ENCODE data around the gene ERC1. TPM values are rescaled to one million over a fixed set of nuclear protein-coding genes. Genes with fewer than 3 reads are reported as not detected.

The ERC1 gene
- total RNA-seq, 4 donors from 2014 or later: 23.5 to 74.8 (median 57.0) TPM

DNA sequence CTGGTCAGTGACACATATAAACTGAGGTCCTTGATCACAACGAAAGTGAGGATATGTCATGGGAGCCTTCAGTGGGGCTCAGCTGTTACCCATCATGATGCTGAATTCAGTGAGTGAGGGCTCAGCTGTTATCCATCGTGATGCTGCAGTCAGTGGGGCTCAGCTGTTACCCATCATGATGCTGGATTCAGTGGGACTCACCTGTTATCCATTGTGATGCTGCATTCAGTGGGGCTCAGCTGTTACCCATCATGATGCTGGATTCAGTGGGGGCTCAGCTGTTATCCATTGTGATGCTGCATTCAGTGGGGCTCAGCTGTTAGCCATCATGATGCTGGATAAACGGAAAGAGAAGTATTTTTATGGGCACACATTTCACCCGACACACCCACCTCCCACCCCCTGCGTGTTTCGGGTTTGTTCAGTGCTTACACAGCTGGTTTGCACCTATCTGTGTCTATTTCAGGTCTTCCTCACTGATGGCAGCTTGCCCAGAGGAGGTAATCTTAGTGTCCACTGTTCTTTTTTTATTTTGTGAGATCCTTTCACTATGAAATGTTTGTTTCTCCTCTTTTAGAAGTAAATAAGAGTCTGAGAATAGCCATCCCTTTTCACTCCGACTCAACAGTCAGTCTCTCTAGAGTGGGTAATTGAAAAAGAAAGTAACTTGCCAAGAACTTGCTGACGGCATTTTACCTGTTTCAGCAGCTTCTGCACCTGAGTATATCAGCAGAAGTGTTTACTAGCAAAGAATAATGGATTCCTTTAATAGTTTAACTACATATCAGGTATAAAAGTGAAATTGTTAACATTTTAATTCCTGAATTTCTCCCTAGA is 183.0 kb downstream of the ERC1 start:
- DNase-seq: peak; percentile 11
- 60 to 69% methylated on average over 7 to 8 of the region's 8 CpGs for WGBS, 2 donors (ENCODE audit: low coverage in 1 of 2)
- Histone ChIP-seq H3K36me3 (no peaks in the 10 kb centered on the region), H3K4me3 (no peak overlapping the region), H3K27me3 (no peaks in the 10 kb centered on the region), H3K4me1 (no peaks in the 10 kb centered on the region), H3K27ac (no peak overlapping the region), H3K9me3 (no peaks in the 10 kb centered on the region)
- in situ Hi-C loops (cut with MboI; ENCODE audit: low pct_ligation_motif_present in 1 of 4, low pct_unique_long_range_greater_than_20kb in 1 of 4, low sequenced_read_pairs in 3 of 4): no loop called here
- TF ChIP-seq POLR2AphosphoS5 (IDR thresholded peaks at IDR 0.05): no peak
- no peak for TF ChIP-seq POLR2A (IDR thresholded peaks at IDR 0.05)
- TF ChIP-seq EP300 (IDR thresholded peaks at IDR 0.05; ENCODE audit: low read depth): no peak
- TF ChIP-seq, protein P1, sequence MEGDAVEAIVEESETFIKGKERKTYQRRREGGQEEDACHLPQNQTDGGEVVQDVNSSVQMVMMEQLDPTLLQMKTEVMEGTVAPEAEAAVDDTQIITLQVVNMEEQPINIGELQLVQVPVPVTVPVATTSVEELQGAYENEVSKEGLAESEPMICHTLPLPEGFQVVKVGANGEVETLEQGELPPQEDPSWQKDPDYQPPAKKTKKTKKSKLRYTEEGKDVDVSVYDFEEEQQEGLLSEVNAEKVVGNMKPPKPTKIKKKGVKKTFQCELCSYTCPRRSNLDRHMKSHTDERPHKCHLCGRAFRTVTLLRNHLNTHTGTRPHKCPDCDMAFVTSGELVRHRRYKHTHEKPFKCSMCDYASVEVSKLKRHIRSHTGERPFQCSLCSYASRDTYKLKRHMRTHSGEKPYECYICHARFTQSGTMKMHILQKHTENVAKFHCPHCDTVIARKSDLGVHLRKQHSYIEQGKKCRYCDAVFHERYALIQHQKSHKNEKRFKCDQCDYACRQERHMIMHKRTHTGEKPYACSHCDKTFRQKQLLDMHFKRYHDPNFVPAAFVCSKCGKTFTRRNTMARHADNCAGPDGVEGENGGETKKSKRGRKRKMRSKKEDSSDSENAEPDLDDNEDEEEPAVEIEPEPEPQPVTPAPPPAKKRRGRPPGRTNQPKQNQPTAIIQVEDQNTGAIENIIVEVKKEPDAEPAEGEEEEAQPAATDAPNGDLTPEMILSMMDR (IDR thresholded peaks at IDR 0.05): no peak
- intact Hi-C loops (cut with DNase I; ENCODE audit: low total_unique reads): no loop called here

DNA sequence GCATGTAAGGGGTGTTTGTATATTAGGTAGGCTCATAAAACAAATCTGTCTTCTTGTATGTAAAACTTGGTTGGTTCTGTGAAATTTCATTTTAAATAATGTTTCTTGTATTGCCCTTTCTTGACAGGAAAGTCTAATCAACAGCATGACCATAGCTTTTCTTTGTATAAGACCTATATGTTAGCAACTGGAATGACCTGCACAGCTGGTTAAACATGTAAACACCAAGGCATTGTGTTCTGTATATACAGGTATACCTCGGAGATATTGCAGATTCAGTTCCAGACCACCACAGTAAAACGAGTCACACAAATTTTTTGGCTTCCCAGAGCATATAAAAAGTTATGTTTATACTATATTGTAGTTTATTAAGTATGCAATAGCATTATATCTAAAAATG is 183.6 kb downstream of the ERC1 start:
- no peaks in the 10 kb centered on the region for H3K9me3 ChIP-seq
- DNase-seq: no peak
- in situ Hi-C loops (cut with MboI; ENCODE audit: low pct_ligation_motif_present in 1 of 4, low pct_unique_long_range_greater_than_20kb in 1 of 4, low sequenced_read_pairs in 3 of 4): no loop called here
- TF ChIP-seq, protein P1 (IDR thresholded peaks at IDR 0.05): no peak
- 41 to 70% methylated on average over 2 of the region's 2 CpGs for WGBS, 2 donors (ENCODE audit: low coverage in 1 of 2)
- no peaks in the 10 kb centered on the region for H3K27me3 ChIP-seq
- intact Hi-C loops (cut with DNase I; ENCODE audit: low total_unique reads): no loop called here
- no peak overlapping the region for H3K4me3 ChIP-seq
- H3K27ac ChIP-seq: no peak overlapping the region
- H3K36me3 ChIP-seq: no peaks in the 10 kb centered on the region
- no peaks in the 10 kb centered on the region for H3K4me1 ChIP-seq

DNA sequence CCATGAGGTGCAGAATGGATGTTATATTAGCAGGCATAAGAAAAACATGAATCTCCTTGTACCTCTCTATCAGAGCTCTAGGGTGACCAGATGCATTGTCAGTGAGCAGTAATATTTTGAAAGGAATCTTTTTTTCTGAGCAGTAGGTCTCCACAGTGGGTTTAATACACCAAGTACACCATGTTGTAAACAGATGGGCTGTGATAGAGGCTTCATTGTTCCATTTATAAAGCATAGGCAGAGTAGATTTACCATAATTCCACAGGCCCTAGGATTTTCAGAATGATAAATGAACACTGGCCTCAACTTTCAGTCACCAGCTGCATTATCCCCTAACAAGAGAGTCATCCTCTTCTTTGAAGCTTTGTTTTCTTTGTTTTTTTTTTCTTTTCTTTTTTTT is 185.2 kb downstream of the ERC1 start:
- intact Hi-C loops (cut with DNase I; ENCODE audit: low total_unique reads): no loop called here
- peaks cover 0 to under 1% (median 0%) of the 10 kb centered on the region in 4 donors for H3K36me3 ChIP-seq
- TF ChIP-seq POLR2A (IDR thresholded peaks at IDR 0.05) (no peak), POLR2AphosphoS5 (IDR thresholded peaks at IDR 0.05) (no peak), EP300 (IDR thresholded peaks at IDR 0.05; ENCODE audit: low read depth) (no peak)
- TF ChIP-seq, protein P1 (IDR thresholded peaks at IDR 0.05): no peak

DNA sequence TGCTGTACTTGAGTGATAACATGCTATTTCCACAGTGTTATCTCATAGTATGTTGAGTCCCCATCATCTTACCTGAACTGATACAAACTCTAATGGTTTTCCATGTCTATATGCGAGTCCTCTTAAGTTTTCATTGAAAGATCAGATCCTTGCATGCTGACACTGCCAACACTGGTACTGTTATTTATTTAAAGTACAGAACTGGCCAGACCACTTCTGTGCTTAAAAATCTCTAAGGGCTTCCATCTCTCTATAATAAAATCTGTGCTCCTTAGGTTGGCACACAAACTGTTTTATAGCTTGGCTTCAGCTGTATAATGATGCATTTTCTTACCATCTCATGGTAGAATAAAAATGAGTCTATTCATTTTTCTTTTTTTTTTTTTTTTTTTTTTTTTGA is 188.1 kb downstream of the ERC1 start:
- intact Hi-C loops (cut with DNase I; ENCODE audit: low total_unique reads) (no loop called here), in situ Hi-C loops (cut with MboI; ENCODE audit: low pct_ligation_motif_present in 1 of 4, low pct_unique_long_range_greater_than_20kb in 1 of 4, low sequenced_read_pairs in 3 of 4) (no loop called here)
- no peak overlapping the region for H3K27ac ChIP-seq
- H3K9me3 ChIP-seq: no peaks in the 10 kb centered on the region
- no peaks in the 10 kb centered on the region for H3K27me3 ChIP-seq
- TF ChIP-seq POLR2AphosphoS5 (IDR thresholded peaks at IDR 0.05): no peak
- no peak for TF ChIP-seq POLR2A (IDR thresholded peaks at IDR 0.05)
- TF ChIP-seq EP300 (IDR thresholded peaks at IDR 0.05; ENCODE audit: low read depth): no peak
- TF ChIP-seq, protein P1 (IDR thresholded peaks at IDR 0.05): no peak
- DNase-seq: no peak
- H3K36me3 ChIP-seq: peaks cover 0 to 13% (median 4%) of the 10 kb centered on the region in 4 donors
- no peak overlapping the region for H3K4me3 ChIP-seq
- H3K4me1 ChIP-seq: no peaks in the 10 kb centered on the region
- WGBS, 2 donors (ENCODE audit: low coverage in 1 of 2): 95 to 100% methylated on average over 1 of the region's 1 CpG

More for the DNA sequence above, 185.2 kb downstream of the ERC1 start:
- in situ Hi-C loops (cut with MboI; ENCODE audit: low pct_ligation_motif_present in 1 of 4, low pct_unique_long_range_greater_than_20kb in 1 of 4, low sequenced_read_pairs in 3 of 4): no loop called here
- H3K27me3 ChIP-seq: no peaks in the 10 kb centered on the region
- no peak for DNase-seq
- H3K9me3 ChIP-seq: no peaks in the 10 kb centered on the region
- H3K27ac ChIP-seq: no peak overlapping the region
- no peak overlapping the region for H3K4me3 ChIP-seq
- H3K4me1 ChIP-seq: no peaks in the 10 kb centered on the region
